Common myeloid progenitor, CD34-positive (primary cell): ENCODE results near the gene CFAP61.

Experiments used
- CTCF ChIA-PET: fragments of 350-600 bp; sonication (Branson Sonifier 250); formaldehyde crosslinking; loops from one replicate; lab custom pipeline; 2021; ENCODE audit warnings: antibody characterized with exemption; lab: Charles Lee
- POLR2A ChIA-PET: fragments of 350-600 bp; sonication (Branson Sonifier 250); formaldehyde crosslinking; loops from one replicate; lab custom pipeline; 2021; ENCODE audit warnings: antibody characterized with exemption; lab: Charles Lee
- DNase-seq, 3 donors: peaks; one replicate each; pipeline versions ENCODE4 v3.0.0 to v3.0.0-alpha.2; 2013
- H3K27ac ChIP-seq, 2 experiments: 1 replicate in 1 of 2; 2 replicates in 1 of 2; pipeline ENCODE4 v1.7.0; 2013; ENCODE audit warnings: inconsistent platforms in 2 of 2, low read length in 2 of 2, mild to moderate bottlenecking in 2 of 2, low read depth in 1 of 2, moderate library complexity in 1 of 2; ENCODE audit not compliant: severe bottlenecking in 2 of 2, insufficient read depth in 1 of 2, poor library complexity in 1 of 2
- H3K27me3 ChIP-seq, 5 experiments: replicated peaks in 2 of 5; 1 replicate in 3 of 5; 2 replicates in 2 of 5; pipeline versions ENCODE4 v1.6.1 to v1.7.0; 2013; ENCODE audit warnings: low read length in 4 of 5, mild to moderate bottlenecking in 2 of 5, moderate library complexity in 2 of 5, inconsistent platforms in 1 of 5; ENCODE audit not compliant: insufficient read depth in 5 of 5, control insufficient read depth in 4 of 5
- H3K36me3 ChIP-seq, 4 experiments: 1 replicate in 2 of 4; 2 replicates in 2 of 4; pipeline versions ENCODE4 v1.6.1 to v1.7.0; 2013; ENCODE audit warnings: low read length in 3 of 4, control low read depth in 1 of 4, mild to moderate bottlenecking in 1 of 4; ENCODE audit not compliant: control insufficient read depth in 4 of 4, insufficient read depth in 4 of 4
- H3K4me1 ChIP-seq, 4 experiments: 1 replicate in 3 of 4; 2 replicates in 1 of 4; pipeline versions ENCODE4 v1.6.1 to v1.7.1; 2013; ENCODE audit warnings: low read length in 3 of 4, mild to moderate bottlenecking in 3 of 4, control low read depth in 1 of 4, inconsistent platforms in 1 of 4, moderate library complexity in 1 of 4; ENCODE audit not compliant: control insufficient read depth in 4 of 4, insufficient read depth in 4 of 4; ENCODE audit errors: control extremely low read depth in 1 of 4
- H3K4me3 ChIP-seq, 7 experiments: 1 replicate in 4 of 7; 2 replicates in 3 of 7; pipeline versions ENCODE4 v1.5.1 to v1.7.0; 2013; ENCODE audit warnings: mild to moderate bottlenecking in 7 of 7, low read length in 6 of 7, moderate library complexity in 6 of 7, inconsistent platforms in 2 of 7, low read depth in 2 of 7, control low read depth in 1 of 7; ENCODE audit not compliant: insufficient read depth in 4 of 7, control insufficient read depth in 1 of 7; ENCODE audit errors: extremely low read depth in 1 of 7
- H3K9me3 ChIP-seq, 5 experiments: 1 replicate in 4 of 5; 2 replicates in 1 of 5; pipeline versions ENCODE4 v1.6.1 to v1.7.1; 2013; ENCODE audit warnings: low read length in 4 of 5, mild to moderate bottlenecking in 2 of 5, inconsistent platforms in 1 of 5, low read depth in 1 of 5, moderate library complexity in 1 of 5; ENCODE audit not compliant: control insufficient read depth in 4 of 5, insufficient read depth in 2 of 5; ENCODE audit errors: control extremely low read depth in 1 of 5
- WGBS: methylation state at CpG from one replicate; pipeline ENCODE4 v1.1.5; 2013; ENCODE audit not compliant: insufficient coverage; 5-methylcytosine and 5-hydroxymethylcytosine counted together

The CFAP61 gene

GRCh38 chr20:20210943-20211273, 158.6 kb downstream of the CFAP61 start:
- no peak for DNase-seq
- POLR2A ChIA-PET, result no interaction called here
- H3K4me1 ChIP-seq, result no peaks in the 10 kb centered on the region
- 89% methylated on average over 5 of the region's 6 CpGs for WGBS
- H3K4me3 ChIP-seq, result no peak overlapping the region
- no peaks in the 10 kb centered on the region for H3K36me3 ChIP-seq
- CTCF ChIA-PET, result no interaction called here
- peaks cover 0 to 1% (median 0%) of the 10 kb centered on the region in 5 experiments for H3K9me3 ChIP-seq
- peaks cover 0 to 14% (median 4%) of the 10 kb centered on the region in 5 experiments for H3K27me3 ChIP-seq
- no peak overlapping the region for H3K27ac ChIP-seq

- H3K4me1 ChIP-seq, result no peaks in the 10 kb centered on the region
- ChIA-PET CTCF (no interaction called here), POLR2A (no interaction called here)
- no peaks in the 10 kb centered on the region for H3K9me3 ChIP-seq
- DNase-seq, result peak in 2 of 3 donors; percentile 39 to 55
- WGBS, result no CpG with 5 or more reads among the region's 5 CpGs
- no peak overlapping the region for H3K4me3 ChIP-seq
- no peaks in the 10 kb centered on the region for H3K36me3 ChIP-seq
- peaks cover 0 to 13% (median 4%) of the 10 kb centered on the region in 5 experiments for H3K27me3 ChIP-seq
- no peak overlapping the region for H3K27ac ChIP-seq
Observed at GRCh38 chr20:20211274-20211987, 159.1 kb downstream of the CFAP61 start.

- Histone ChIP-seq H3K36me3 (no peaks in the 10 kb centered on the region), H3K27ac (no peak overlapping the region), H3K4me3 (no peak overlapping the region), H3K27me3 (peaks cover 0 to 10% (median 4%) of the 10 kb centered on the region in 5 experiments), H3K4me1 (no peaks in the 10 kb centered on the region), H3K9me3 (no peaks in the 10 kb centered on the region)
- ChIA-PET POLR2A (no interaction called here), CTCF (no interaction called here)
- WGBS, result 97% methylated on average over 10 of the region's 11 CpGs
- DNase-seq, result no peak
Observed at GRCh38 chr20:20211988-20212518, 159.7 kb downstream of the CFAP61 start.

GRCh38 chr20:20212675-20213096, 160.4 kb downstream of the CFAP61 start:
- ChIA-PET POLR2A (no interaction called here), CTCF (no interaction called here)
- no peak for DNase-seq
- no peaks in the 10 kb centered on the region for H3K4me1 ChIP-seq
- 100% methylated on average over 3 of the region's 5 CpGs for WGBS
- no peak overlapping the region for H3K4me3 ChIP-seq
- peaks cover 0 to 6% (median 2%) of the 10 kb centered on the region in 5 experiments for H3K27me3 ChIP-seq
- H3K36me3 ChIP-seq, result no peaks in the 10 kb centered on the region
- no peaks in the 10 kb centered on the region for H3K9me3 ChIP-seq
- no peak overlapping the region for H3K27ac ChIP-seq

DNA sequence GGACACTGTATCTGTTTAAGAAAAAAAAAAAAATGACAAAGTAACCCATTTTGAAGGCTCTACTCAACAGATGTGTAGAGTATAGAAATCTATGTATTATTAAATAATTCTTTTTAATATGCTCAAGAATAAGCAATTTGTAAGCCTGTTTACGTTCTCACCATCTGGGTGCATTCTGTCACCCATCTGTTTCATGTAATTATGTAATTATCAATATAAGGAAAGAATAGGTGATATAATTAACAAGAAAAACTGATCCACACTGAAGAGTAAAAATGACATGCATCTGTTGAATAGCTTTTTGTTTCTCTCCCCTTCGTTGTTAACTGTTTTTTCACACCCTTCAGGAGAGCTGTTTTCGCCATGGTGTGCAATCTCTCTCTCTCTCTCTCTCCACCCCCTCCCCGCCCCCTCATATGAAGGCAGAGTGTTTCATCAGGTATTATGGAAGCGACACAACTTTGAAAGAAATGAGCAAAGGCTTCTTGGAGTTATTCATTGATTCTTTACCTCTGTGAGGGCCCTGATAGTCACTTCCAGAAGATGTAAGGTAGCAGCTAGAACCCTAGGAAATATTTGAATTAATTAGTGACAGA, 161.3 kb downstream of the CFAP61 start:
- Histone ChIP-seq H3K9me3 (peaks cover 0 to 9% (median 1%) of the 10 kb centered on the region in 5 experiments), H3K27me3 (peaks cover 0 to 6% (median 0%) of the 10 kb centered on the region in 5 experiments), H3K4me3 (no peak overlapping the region), H3K4me1 (no peaks in the 10 kb centered on the region), H3K36me3 (no peaks in the 10 kb centered on the region), H3K27ac (no peak overlapping the region)
- POLR2A ChIA-PET, result no interaction called here
- WGBS, result 100% methylated on average over 2 of the region's 5 CpGs
- DNase-seq, result no peak
- CTCF ChIA-PET, result no interaction called here

- 58% methylated on average over 7 of the region's 7 CpGs for WGBS
- no peaks in the 10 kb centered on the region for H3K36me3 ChIP-seq
- peaks cover 0 to 12% (median 2%) of the 10 kb centered on the region in 5 experiments for H3K9me3 ChIP-seq
- ChIA-PET POLR2A (no interaction called here), CTCF (no interaction called here)
- no peaks in the 10 kb centered on the region for H3K4me1 ChIP-seq
- peaks cover 0 to 6% (median 0%) of the 10 kb centered on the region in 5 experiments for H3K27me3 ChIP-seq
- no peak for DNase-seq
- H3K4me3 ChIP-seq, result no peak overlapping the region
- H3K27ac ChIP-seq, result no peak overlapping the region
Observed at GRCh38 chr20:20214757-20215275, 162.5 kb downstream of the CFAP61 start.
